ENCODE measurements around the gene AGK.
"Not testable (repeated sequence)": the region's sequence is repeated elsewhere in the genome, so short reads cannot be mapped to it uniquely, and the experiment has no call there.

The AGK gene

GRCh38 chr7:141641876-141642275, 90.7 kb downstream of the AGK start:
- no peak for DNase-seq
- Histone ChIP-seq H3K9me3 (ENCODE audit: control extremely low read depth in 1 of 5, control insufficient read depth in 4 of 5, insufficient read depth in 2 of 5, low read depth in 1 of 5, low read length in 4 of 5) (no peaks in the 10 kb centered on the region), H3K36me3 (ENCODE audit: control insufficient read depth in 4 of 4, insufficient read depth in 4 of 4, low read length in 3 of 4) (peaks cover 0 to 36% (median 18%) of the 10 kb centered on the region in 4 experiments), H3K4me1 (ENCODE audit: control extremely low read depth in 1 of 4, control insufficient read depth in 4 of 4, insufficient read depth in 4 of 4, low read length in 3 of 4) (no peaks in the 10 kb centered on the region), H3K27me3 (replicated peaks in 2 of 5; ENCODE audit: control insufficient read depth in 4 of 5, insufficient read depth in 5 of 5, low read length in 4 of 5) (no peaks in the 10 kb centered on the region), H3K4me3 (ENCODE audit: control insufficient read depth in 1 of 7, extremely low read depth in 1 of 7, insufficient read depth in 4 of 7, low read depth in 2 of 7, low read length in 6 of 7) (no peak overlapping the region), H3K27ac (ENCODE audit: insufficient read depth in 1 of 2, low read depth in 1 of 2, low read length in 2 of 2, poor library complexity in 1 of 2, severe bottlenecking in 2 of 2) (no peak overlapping the region)
- ChIA-PET POLR2A (no interaction called here), CTCF (interaction anchor here (0.5 to 1.2 kb wide), 3 partner anchors 8 to 82 kb away, joined by 3 to 4 read pairs (median 3); no protein-coding TSS in a partner anchor)
- WGBS (ENCODE audit: insufficient coverage): no CpG with 5 or more reads among the region's 3 CpGs

- POLR2A ChIA-PET: no interaction called here
- H3K36me3 ChIP-seq (ENCODE audit: control insufficient read depth in 4 of 4, insufficient read depth in 4 of 4, low read length in 3 of 4): peaks cover 0 to 45% (median 21%) of the 10 kb centered on the region in 4 experiments
Measured at GRCh38 chr7:141645188-141645587, 94.0 kb downstream of the AGK start.

GRCh38 chr7:141646826-141647480, 95.7 kb downstream of the AGK start:
- WGBS (ENCODE audit: insufficient coverage): 89% methylated on average over 6 of the region's 6 CpGs
- POLR2A ChIA-PET: no interaction called here
- no peaks in the 10 kb centered on the region for H3K27me3 ChIP-seq (replicated peaks in 2 of 5; ENCODE audit: control insufficient read depth in 4 of 5, insufficient read depth in 5 of 5, low read length in 4 of 5)
- H3K36me3 ChIP-seq (ENCODE audit: control insufficient read depth in 4 of 4, insufficient read depth in 4 of 4, low read length in 3 of 4): peaks cover 3 to 47% (median 13%) of the 10 kb centered on the region in 4 experiments
- no peak overlapping the region for H3K27ac ChIP-seq (ENCODE audit: insufficient read depth in 1 of 2, low read depth in 1 of 2, low read length in 2 of 2, poor library complexity in 1 of 2, severe bottlenecking in 2 of 2)
- DNase-seq: no peak
- CTCF ChIA-PET: interaction anchor here (1.0 to 1.7 kb wide), 3 partner anchors 10 to 91 kb away, joined by 3 to 5 read pairs (median 3); partner anchors contain the start of gene SSBP1
- peaks cover 5 to 9% (median 7%) of the 10 kb centered on the region in 4 experiments for H3K4me1 ChIP-seq (ENCODE audit: control extremely low read depth in 1 of 4, control insufficient read depth in 4 of 4, insufficient read depth in 4 of 4, low read length in 3 of 4)
- no peaks in the 10 kb centered on the region for H3K9me3 ChIP-seq (ENCODE audit: control extremely low read depth in 1 of 5, control insufficient read depth in 4 of 5, insufficient read depth in 2 of 5, low read depth in 1 of 5, low read length in 4 of 5)
- no peak overlapping the region for H3K4me3 ChIP-seq (ENCODE audit: control insufficient read depth in 1 of 7, extremely low read depth in 1 of 7, insufficient read depth in 4 of 7, low read depth in 2 of 7, low read length in 6 of 7)

More at GRCh38 chr7:141645188-141645587, 94.0 kb downstream of the AGK start:
- no peak overlapping the region for H3K4me3 ChIP-seq (ENCODE audit: control insufficient read depth in 1 of 7, extremely low read depth in 1 of 7, insufficient read depth in 4 of 7, low read depth in 2 of 7, low read length in 6 of 7)
- no peaks in the 10 kb centered on the region for H3K9me3 ChIP-seq (ENCODE audit: control extremely low read depth in 1 of 5, control insufficient read depth in 4 of 5, insufficient read depth in 2 of 5, low read depth in 1 of 5, low read length in 4 of 5)
- DNase-seq: no peak
- peaks cover 1 to 3% (median 3%) of the 10 kb centered on the region in 4 experiments for H3K4me1 ChIP-seq (ENCODE audit: control extremely low read depth in 1 of 4, control insufficient read depth in 4 of 4, insufficient read depth in 4 of 4, low read length in 3 of 4)
- no peak overlapping the region for H3K27ac ChIP-seq (ENCODE audit: insufficient read depth in 1 of 2, low read depth in 1 of 2, low read length in 2 of 2, poor library complexity in 1 of 2, severe bottlenecking in 2 of 2)
- H3K27me3 ChIP-seq (replicated peaks in 2 of 5; ENCODE audit: control insufficient read depth in 4 of 5, insufficient read depth in 5 of 5, low read length in 4 of 5): no peaks in the 10 kb centered on the region
- CTCF ChIA-PET: interaction anchor here (0.8 to 1.2 kb wide), 2 partner anchors 8 to 9 kb away, joined by 3 read pairs; no protein-coding TSS in a partner anchor

GRCh38 chr7:141647701-141648100, 96.5 kb downstream of the AGK start:
- CTCF ChIA-PET: interaction anchor here (1.7 to 3.0 kb wide), 2 partner anchors 12 to 71 kb away, joined by 3 to 16 read pairs; no protein-coding TSS in a partner anchor
- peaks cover 0 to 48% (median 12%) of the 10 kb centered on the region in 4 experiments for H3K36me3 ChIP-seq (ENCODE audit: control insufficient read depth in 4 of 4, insufficient read depth in 4 of 4, low read length in 3 of 4)
- H3K9me3 ChIP-seq (ENCODE audit: control extremely low read depth in 1 of 5, control insufficient read depth in 4 of 5, insufficient read depth in 2 of 5, low read depth in 1 of 5, low read length in 4 of 5); H3K4me1 ChIP-seq (ENCODE audit: control extremely low read depth in 1 of 4, control insufficient read depth in 4 of 4, insufficient read depth in 4 of 4, low read length in 3 of 4); DNase-seq; H3K27ac ChIP-seq (ENCODE audit: insufficient read depth in 1 of 2, low read depth in 1 of 2, low read length in 2 of 2, poor library complexity in 1 of 2, severe bottlenecking in 2 of 2); H3K4me3 ChIP-seq (ENCODE audit: control insufficient read depth in 1 of 7, extremely low read depth in 1 of 7, insufficient read depth in 4 of 7, low read depth in 2 of 7, low read length in 6 of 7); POLR2A ChIA-PET; H3K27me3 ChIP-seq (replicated peaks in 2 of 5; ENCODE audit: control insufficient read depth in 4 of 5, insufficient read depth in 5 of 5, low read length in 4 of 5): not testable (repeated sequence)
- WGBS (ENCODE audit: insufficient coverage): 95% methylated on average over 19 of the region's 21 CpGs

GRCh38 chr7:141648276-141649114, 97.3 kb downstream of the AGK start:
- ChIA-PET CTCF (interaction anchor here (0.6 to 19.0 kb wide), 7 partner anchors 11 to 810 kb away, joined by 3 to 233 read pairs (median 8); partner anchors contain the start of gene SSBP1), POLR2A (no interaction called here)
- Histone ChIP-seq H3K27me3 (replicated peaks in 2 of 5; ENCODE audit: control insufficient read depth in 4 of 5, insufficient read depth in 5 of 5, low read length in 4 of 5) (no peaks in the 10 kb centered on the region), H3K36me3 (ENCODE audit: control insufficient read depth in 4 of 4, insufficient read depth in 4 of 4, low read length in 3 of 4) (peaks cover 0 to 53% (median 14%) of the 10 kb centered on the region in 4 experiments), H3K4me3 (ENCODE audit: control insufficient read depth in 1 of 7, extremely low read depth in 1 of 7, insufficient read depth in 4 of 7, low read depth in 2 of 7, low read length in 6 of 7) (no peak overlapping the region), H3K4me1 (ENCODE audit: control extremely low read depth in 1 of 4, control insufficient read depth in 4 of 4, insufficient read depth in 4 of 4, low read length in 3 of 4) (peaks cover 5 to 9% (median 7%) of the 10 kb centered on the region in 4 experiments), H3K27ac (ENCODE audit: insufficient read depth in 1 of 2, low read depth in 1 of 2, low read length in 2 of 2, poor library complexity in 1 of 2, severe bottlenecking in 2 of 2) (no peak overlapping the region), H3K9me3 (ENCODE audit: control extremely low read depth in 1 of 5, control insufficient read depth in 4 of 5, insufficient read depth in 2 of 5, low read depth in 1 of 5, low read length in 4 of 5) (no peaks in the 10 kb centered on the region)
- no peak for DNase-seq
- 100% methylated on average over 3 of the region's 6 CpGs for WGBS (ENCODE audit: insufficient coverage)

- no peak overlapping the region for H3K27ac ChIP-seq (ENCODE audit: insufficient read depth in 1 of 2, low read depth in 1 of 2, low read length in 2 of 2, poor library complexity in 1 of 2, severe bottlenecking in 2 of 2)
- CTCF ChIA-PET: interaction anchor here (0.6 to 19.0 kb wide), 15 partner anchors 10 to 838 kb away, joined by 3 to 233 read pairs (median 4); partner anchors contain the start of genes AGK and SSBP1
- peaks cover 0 to 51% (median 12%) of the 10 kb centered on the region in 4 experiments for H3K36me3 ChIP-seq (ENCODE audit: control insufficient read depth in 4 of 4, insufficient read depth in 4 of 4, low read length in 3 of 4)
- H3K4me1 ChIP-seq (ENCODE audit: control extremely low read depth in 1 of 4, control insufficient read depth in 4 of 4, insufficient read depth in 4 of 4, low read length in 3 of 4): peaks cover 5 to 10% (median 7%) of the 10 kb centered on the region in 4 experiments
- H3K27me3 ChIP-seq (replicated peaks in 2 of 5; ENCODE audit: control insufficient read depth in 4 of 5, insufficient read depth in 5 of 5, low read length in 4 of 5): no peaks in the 10 kb centered on the region
- H3K9me3 ChIP-seq (ENCODE audit: control extremely low read depth in 1 of 5, control insufficient read depth in 4 of 5, insufficient read depth in 2 of 5, low read depth in 1 of 5, low read length in 4 of 5): no peaks in the 10 kb centered on the region
- H3K4me3 ChIP-seq (ENCODE audit: control insufficient read depth in 1 of 7, extremely low read depth in 1 of 7, insufficient read depth in 4 of 7, low read depth in 2 of 7, low read length in 6 of 7): no peak overlapping the region
- DNase-seq: no peak
- WGBS (ENCODE audit: insufficient coverage): 97% methylated on average over 7 of the region's 8 CpGs
- POLR2A ChIA-PET: interaction anchor here (1.0 kb wide), 1 partner anchor 15 kb away, joined by 4 read pairs; no protein-coding TSS in a partner anchor
Measured at GRCh38 chr7:141649137-141649864, 98.1 kb downstream of the AGK start.
